H4 (cell line): ENCODE results near the gene APOB. TPM values are rescaled to one million over a fixed set of nuclear protein-coding genes. Genes with fewer than 3 reads are reported as not detected.
"Not testable (repeated sequence)": the region's sequence is repeated elsewhere in the genome, so short reads cannot be mapped to it uniquely, and the experiment has no call there.

Experiments
- DNase-seq: peaks from one replicate; pipeline ENCODE4 v3.0.0-alpha.2; 2015; ENCODE audit warnings: low spot score
- total RNA-seq: library from RNA; depleted of rRNA; stranded (reverse); fragments of >200 nt; shearing (Covaris generic); gene quantifications from 2 replicates; pipeline ENCODE4 v1.2.3, GENCODE V29; 2014

APOB gene
- total RNA-seq, 1 experiment from 2014 or later, result not detected

DNA sequence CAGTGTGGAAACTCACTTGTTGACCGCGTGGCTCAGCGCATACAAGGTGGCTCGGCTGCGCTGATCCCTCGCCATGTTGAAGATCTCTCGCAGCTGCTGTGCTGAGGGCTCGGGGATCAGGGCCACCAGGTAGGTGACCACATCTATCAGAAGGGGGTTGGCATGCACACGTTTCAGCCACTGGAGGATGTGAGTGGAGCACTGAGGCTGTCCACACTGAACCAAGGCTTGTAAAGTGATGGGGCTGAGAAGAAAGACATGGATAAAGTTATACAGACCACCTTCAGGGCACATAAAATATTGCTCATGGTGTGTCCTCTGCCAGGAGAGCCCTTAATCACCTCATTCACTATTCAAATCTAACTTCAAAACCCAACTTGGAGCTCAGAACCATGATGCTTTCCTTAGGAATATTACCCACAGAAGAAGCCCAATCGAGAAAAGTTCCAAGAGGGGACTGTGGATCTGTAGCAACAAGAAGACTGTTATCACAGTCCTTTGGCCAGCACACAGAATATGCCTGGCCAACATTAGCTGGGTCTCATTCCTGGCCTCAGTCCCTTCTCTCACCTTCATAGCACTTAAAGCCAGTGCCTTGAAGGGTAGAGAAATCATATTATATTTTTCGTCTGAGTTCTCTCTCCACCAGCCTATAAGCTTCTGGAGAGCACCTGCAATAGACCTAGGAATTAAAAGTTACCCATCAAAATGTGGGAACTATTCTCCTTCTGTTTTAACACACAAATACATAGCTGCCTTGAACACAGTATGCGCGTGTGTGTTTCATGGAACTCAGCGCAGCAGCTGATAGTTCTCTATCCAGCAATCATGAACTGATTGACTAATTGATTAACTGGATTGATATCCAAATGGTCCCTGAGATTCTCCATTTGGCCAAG, 11.3 kb downstream of the APOB start:
- DNase-seq, result no peak

- DNase-seq, result no peak
These were observed 12.6 kb downstream of the APOB start for GRCh38 chr2:21030983-21031968.

DNA sequence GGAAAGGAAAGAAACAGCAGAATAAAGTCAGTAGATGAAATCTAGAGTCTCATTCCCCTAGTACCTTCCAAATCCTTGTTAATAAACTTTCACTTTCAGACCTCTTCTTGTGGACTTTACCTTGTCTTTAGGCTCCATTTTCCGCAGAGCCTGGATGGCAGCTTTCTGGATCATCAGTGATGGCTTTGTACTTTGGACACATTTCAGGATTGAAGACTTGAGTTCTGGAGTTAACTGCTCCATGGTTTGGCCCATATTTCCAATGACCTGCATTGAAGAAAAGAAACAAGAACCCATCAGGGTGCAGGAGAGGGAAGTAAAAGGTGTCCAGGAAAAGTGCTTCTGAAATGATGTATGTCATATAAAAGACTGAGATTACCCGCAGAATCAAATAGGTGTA, 14.4 kb downstream of the APOB start:
- no peak for DNase-seq

- DNase-seq, result not testable (repeated sequence)
These were observed 14.9 kb downstream of the APOB start for GRCh38 chr2:21028951-21029350.

- no peak for DNase-seq
These were observed 15.6 kb downstream of the APOB start for GRCh38 chr2:21028021-21028947.

- no peak for DNase-seq
These were observed 17.2 kb downstream of the APOB start for GRCh38 chr2:21026479-21027282.

- no peak for DNase-seq
These were observed 18.0 kb downstream of the APOB start for GRCh38 chr2:21025690-21026478.

- no peak for DNase-seq
These were observed 19.0 kb downstream of the APOB start for GRCh38 chr2:21024722-21025389.

GRCh38 chr2:21024198-21024597, 19.7 kb downstream of the APOB start:
- no peak for DNase-seq

DNA sequence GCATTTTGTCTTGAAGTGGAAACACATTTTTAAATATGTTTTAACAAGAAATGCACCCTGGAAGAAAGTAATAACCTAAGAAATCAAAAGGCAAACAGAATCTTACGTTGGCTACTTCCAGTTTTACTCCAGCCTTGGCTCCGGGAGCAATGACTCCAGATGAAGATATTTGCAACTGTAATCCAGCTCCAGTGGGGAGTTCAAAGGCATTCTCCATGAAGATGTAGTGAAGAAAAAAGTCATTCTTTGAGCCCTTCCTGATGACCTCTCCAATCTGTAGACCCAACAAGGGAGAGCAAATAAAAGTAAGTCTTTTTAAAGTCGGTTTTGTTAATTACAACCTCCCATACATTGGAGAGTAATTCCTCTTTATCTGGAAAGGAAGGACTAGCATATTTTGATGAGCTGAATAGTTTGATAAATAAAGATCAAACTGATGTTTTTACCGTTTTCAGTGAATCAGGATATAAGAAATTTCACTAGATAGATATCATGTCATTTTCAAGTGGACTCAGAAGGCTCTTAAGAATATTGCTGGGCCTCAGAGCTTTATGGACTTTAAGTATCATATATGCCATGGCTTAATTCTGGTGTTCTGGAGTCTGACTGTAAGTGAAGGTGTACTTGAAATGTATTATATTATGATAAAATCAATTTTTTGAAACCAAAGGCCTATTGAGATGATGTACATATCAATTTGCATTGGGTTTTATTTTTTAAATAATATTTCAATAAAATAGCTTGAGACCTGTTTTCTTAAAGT, 20.3 kb downstream of the APOB start:
- DNase-seq, result no peak

GRCh38 chr2:21022792-21023367, 21.0 kb downstream of the APOB start:
- DNase-seq, result no peak

GRCh38 chr2:21021430-21021829, 22.4 kb downstream of the APOB start:
- DNase-seq, result no peak

DNA sequence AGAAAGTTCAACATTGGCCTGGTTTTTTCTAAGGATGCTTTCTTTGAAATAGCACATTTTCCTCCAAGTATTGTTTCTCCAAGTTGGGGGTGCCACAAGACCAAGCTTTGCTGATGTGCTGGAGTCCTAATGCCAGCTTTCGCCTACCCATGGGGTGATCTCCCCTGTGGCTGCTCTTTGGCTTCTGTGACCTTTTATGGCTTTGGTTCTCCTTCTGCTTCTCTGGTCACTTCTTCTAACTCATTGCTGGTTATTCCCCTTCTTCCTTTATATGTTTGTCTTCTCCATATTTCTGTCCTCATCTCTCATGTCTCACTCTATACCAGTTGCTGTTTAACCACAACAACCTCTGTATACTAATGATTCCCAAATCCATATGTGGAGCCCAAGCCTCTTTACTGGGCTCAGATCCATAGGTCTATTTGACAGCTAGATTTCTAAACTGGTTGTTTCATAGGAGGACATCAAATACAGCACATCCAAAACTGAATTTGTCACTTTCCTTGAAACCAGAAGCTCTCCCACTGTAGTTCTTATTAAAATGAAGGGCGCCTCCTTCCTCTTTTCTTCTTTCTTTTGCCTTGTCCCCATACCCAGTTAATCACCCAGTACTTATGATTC, 23.1 kb downstream of the APOB start:
- DNase-seq, result no peak

GRCh38 chr2:21020031-21020667, 23.7 kb downstream of the APOB start:
- no peak for DNase-seq

DNA sequence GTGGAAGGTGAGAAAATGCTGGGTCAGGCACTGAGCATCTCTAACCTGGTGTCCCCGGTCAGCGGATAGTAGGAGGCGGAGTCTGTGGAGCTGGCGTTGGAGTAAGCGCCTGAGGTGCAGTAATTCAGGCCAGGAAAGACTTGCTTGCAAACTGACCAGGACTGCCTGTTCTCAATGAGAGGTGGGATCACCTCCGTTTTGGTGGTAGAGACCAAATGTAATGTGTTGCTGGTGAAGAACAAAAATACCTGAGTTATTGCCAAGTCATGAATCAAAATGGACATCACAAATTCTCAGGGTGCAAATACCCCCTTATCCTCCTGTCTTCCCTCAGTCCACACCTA, 24.2 kb downstream of the APOB start:
- no peak for DNase-seq

GRCh38 chr2:21019000-21019677, 24.7 kb downstream of the APOB start:
- no peak for DNase-seq

DNA sequence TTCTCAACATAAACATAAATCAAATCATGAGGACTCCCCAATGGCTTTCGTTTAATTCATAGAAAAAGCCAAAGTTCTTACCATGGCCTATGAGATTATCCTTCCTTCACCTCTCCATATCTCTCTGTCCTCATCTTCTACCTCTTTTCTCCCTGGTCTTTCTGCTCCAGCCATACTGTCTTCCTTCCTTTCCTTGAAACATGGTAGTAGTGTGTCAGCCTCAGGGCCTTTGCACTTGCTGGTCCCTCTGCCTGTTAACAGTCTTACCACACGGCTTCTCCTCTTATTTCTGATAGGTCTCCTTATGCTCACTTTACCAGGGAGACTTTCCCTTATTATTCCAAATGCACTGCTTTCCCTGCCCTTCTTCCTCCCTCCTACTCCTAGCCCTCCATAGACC, 25.6 kb downstream of the APOB start:
- no peak for DNase-seq
